ENCODE measurements around the gene GPR25.

- TF ChIP-seq NFYB (IDR thresholded peaks at IDR 0.05; ENCODE audit: insufficient read depth, low read depth, low read length) (no peak), CEBPB (IDR thresholded peaks at IDR 0.05; ENCODE audit: borderline replicate concordance in 1 of 2, low read depth in 2 of 2, low read length in 2 of 2) (no peak), CTCF (IDR thresholded peaks at IDR 0.05 in 2 of 3, conservative IDR thresholded peaks at IDR 0.05 in 1 of 3; ENCODE audit: control insufficient read depth in 2 of 3, extremely low read depth in 1 of 3, insufficient read depth in 1 of 3, low read depth in 3 of 3, low read length in 3 of 3) (no peak), HDGF (IDR thresholded peaks at IDR 0.05) (no peak), FOXM1 (IDR thresholded peaks at IDR 0.05; ENCODE audit: low read depth, low read length) (no peak), CBFB (IDR thresholded peaks at IDR 0.05; ENCODE audit: low read depth) (no peak), ZNF274 (IDR thresholded peaks at IDR 0.05; ENCODE audit: insufficient read depth, insufficient read length) (no peak), POU2F2 (IDR thresholded peaks at IDR 0.05; ENCODE audit: borderline replicate concordance, low read depth, low read length) (no peak), CUX1 (IDR thresholded peaks at IDR 0.05; ENCODE audit: insufficient replicate concordance, low read depth, low read length) (no peak), FOXK2 (IDR thresholded peaks at IDR 0.05) (no peak), HDAC2 (IDR thresholded peaks at IDR 0.05) (no peak), SMC3 (IDR thresholded peaks at IDR 0.05; ENCODE audit: borderline replicate concordance, low read length) (no peak), HCFC1 (IDR thresholded peaks at IDR 0.05; ENCODE audit: low read length) (no peak)
These were observed 26.2 kb downstream of the GPR25 start for GRCh38 chr1:200899015-200899386.
